Globus pallidus (tissue), 1 donor: Measurements from ENCODE around the gene WWOX.
A peak's percentile ranks its signal among the peaks of the same experiment; 100 is the strongest.

Source experiments
- DNase-seq: peaks from one replicate; pipeline ENCODE4 v3.0.0-alpha.2; 2015; ENCODE audit warnings: low spot score

WWOX gene

GRCh38 chr16:78274771-78275170 is 175.3 kb downstream of the WWOX start:
- DNase-seq, result no peak

DNA sequence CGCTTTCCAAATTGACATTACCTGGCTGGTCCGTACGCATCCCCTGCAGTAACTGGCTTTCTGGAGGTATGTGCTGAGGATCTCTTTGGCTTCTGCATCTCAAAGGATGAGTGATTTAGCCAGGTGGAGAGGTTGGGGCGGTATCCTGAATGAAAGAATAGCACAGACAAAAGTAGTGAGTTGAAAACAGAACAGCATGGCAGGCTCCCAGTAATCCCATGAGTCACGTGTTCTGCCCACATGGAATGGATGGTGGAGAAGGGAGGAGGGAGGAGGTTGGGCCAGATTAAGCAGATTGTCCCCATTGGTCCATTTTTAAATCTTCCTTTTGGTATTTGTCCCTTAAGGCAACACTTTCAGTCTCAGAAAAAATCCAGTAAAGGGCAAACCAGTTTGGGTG is 176.0 kb downstream of the WWOX start:
- no peak for DNase-seq

- DNase-seq, result no peak
These were observed 178.0 kb downstream of the WWOX start for GRCh38 chr16:78277321-78278055.

- no peak for DNase-seq
These were observed 178.6 kb downstream of the WWOX start for GRCh38 chr16:78278056-78278450.

- DNase-seq, result no peak
These were observed 181.7 kb downstream of the WWOX start for GRCh38 chr16:78281115-78281514.

DNA sequence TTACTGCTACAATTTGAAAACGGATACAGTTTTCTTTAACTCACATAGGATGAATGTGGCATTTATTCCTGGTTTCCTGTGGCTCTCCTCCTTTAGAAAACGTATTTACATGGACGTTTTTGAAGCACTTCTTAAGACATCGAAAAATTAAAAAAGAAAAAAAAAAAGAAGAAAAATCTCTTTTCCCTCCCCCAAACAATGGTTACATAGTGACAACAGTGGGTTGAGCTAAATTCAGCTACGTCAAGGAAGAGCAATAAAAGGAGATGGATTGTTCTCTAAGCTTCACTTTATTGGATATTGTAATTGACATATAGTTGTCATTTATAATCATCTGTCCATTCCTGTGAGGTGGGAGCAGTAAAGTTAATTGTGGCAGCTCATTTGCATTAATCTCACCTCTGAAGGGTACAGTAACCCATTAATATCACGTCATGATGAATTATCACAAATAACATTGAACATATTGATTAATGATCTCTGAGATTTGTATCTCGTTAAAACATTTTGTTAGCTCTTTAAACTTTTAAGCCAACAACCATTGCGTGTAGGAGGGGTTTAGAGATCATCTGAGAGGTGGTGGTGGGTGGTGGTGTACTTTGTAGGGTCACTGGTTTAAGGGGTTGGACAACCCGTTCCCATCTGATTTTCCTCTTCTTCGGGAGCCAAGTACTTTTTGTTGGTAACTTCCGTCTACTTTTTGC is 184.2 kb downstream of the WWOX start:
- DNase-seq, result no peak

GRCh38 chr16:78284326-78284725 is 184.9 kb downstream of the WWOX start:
- no peak for DNase-seq

GRCh38 chr16:78284957-78285434 is 185.5 kb downstream of the WWOX start:
- no peak for DNase-seq

GRCh38 chr16:78285437-78285922 is 186.0 kb downstream of the WWOX start:
- no peak for DNase-seq

- no peak for DNase-seq
These were observed 186.6 kb downstream of the WWOX start for GRCh38 chr16:78286065-78286464.

GRCh38 chr16:78288888-78289287 is 189.4 kb downstream of the WWOX start:
- DNase-seq, result peak; percentile 52

DNA sequence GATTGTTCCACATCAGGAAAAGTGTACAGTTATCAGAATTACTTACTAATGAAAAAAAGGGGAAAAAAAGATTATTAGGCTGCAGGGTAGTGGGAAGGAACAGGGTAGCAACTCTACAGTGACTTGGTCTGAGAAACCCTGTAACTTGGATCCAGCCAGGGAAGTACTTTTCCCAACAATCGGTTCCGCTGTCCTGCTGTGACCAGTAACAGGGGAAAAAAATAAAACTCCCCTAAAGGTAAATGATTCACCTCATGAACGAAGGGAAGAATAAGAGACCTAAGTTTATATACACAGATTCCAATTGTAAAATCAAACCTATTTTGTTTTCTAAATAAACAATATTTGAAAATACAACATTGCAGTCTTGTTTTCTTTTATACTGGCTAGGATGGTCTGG is 189.9 kb downstream of the WWOX start:
- no peak for DNase-seq

- no peak for DNase-seq
These were observed 190.4 kb downstream of the WWOX start for GRCh38 chr16:78289844-78290277.

- no peak for DNase-seq
These were observed 190.9 kb downstream of the WWOX start for GRCh38 chr16:78290395-78290794.

DNA sequence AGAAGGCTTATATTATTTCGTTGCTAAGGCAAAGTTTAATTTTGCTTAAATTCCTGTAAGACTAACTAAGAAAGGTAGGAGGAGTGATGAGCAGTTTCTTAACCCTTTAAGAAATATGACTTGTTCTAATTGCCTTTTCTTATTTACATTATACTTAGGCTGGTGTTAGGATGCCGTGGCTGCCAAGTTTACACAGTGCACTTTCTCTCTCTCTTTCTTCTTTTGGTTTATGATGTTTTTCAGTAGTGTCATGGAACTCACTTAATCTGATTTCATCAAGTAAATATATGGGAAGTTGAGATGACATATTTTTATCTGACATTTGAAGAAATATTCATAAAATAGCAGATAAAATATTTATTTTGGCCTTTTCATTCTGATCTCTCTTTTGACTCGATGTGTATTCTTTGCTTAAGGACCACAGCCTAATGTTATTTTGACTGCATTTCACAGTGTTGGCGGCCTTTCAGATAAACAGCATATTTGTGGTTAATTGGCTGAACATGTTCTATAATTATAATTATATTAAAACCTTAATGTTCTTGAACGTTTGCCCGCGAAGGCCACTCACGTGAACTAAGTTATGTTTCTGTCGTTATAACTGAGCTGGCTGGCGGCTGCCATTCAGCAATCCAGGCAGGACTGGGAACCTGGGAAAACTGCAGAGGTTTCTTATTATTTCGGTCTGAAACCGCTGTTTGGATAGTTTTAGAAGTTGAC is 191.6 kb downstream of the WWOX start:
- no peak for DNase-seq

- no peak for DNase-seq
These were observed 192.2 kb downstream of the WWOX start for GRCh38 chr16:78291604-78292003.

- no peak for DNase-seq
These were observed 192.8 kb downstream of the WWOX start for GRCh38 chr16:78292086-78292843.

DNA sequence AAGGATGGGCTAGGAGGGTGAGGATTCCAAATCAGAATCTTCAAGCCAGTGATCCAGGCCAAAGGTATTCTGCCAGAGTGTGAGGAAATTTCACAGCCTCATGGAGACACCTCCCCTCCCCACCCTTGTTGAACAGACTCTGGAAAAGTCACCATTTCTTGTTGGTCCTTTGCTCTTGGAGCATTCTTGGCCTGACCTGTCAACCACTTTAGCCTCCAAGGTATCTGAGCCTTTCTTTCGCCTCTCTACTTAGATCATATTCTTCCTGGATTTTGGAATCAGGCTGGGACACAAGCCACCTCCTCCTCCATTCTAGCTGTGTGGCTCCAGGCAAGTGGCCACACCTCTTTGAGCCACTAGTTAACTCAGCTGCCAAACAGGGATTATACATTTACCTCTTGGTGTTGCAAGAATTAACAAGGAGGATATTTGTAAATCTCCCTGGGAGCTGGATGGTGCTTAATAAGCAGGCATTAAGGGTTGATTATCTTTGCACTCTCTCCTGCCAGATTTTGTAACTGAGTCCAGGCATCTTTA is 193.5 kb downstream of the WWOX start:
- DNase-seq, result no peak

DNA sequence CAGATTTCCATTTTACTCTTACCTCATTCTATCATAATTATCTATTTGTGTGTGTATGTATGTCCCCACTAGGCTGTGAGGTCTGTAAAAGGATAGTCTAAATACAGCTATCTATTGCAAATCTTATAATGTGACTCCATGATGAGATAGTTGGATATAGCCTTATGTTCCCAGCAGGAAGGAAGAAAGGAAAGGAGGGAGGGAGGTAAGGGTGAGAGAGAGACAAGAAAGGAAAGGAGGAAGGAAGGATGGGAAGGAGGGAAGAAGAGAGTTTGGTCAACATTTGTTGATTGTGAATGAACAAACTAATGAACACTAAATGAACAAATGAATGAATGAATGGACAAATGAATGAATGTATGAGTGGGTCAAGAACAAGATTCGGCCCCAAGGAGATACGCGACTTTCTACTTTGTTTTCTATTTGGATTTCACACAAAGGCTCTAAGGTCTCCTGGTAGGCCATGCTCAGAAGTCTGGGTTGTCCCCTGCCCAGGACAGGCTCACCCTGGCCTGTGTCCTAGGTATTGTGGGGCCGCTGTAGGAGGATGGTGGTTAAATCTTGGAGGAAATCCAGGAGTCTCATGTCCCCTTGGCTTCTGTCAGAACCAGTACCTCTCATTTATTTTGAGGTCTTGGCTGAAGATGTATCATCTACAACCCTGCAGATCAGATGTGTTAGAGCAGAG is 195.2 kb downstream of the WWOX start:
- no peak for DNase-seq

DNA sequence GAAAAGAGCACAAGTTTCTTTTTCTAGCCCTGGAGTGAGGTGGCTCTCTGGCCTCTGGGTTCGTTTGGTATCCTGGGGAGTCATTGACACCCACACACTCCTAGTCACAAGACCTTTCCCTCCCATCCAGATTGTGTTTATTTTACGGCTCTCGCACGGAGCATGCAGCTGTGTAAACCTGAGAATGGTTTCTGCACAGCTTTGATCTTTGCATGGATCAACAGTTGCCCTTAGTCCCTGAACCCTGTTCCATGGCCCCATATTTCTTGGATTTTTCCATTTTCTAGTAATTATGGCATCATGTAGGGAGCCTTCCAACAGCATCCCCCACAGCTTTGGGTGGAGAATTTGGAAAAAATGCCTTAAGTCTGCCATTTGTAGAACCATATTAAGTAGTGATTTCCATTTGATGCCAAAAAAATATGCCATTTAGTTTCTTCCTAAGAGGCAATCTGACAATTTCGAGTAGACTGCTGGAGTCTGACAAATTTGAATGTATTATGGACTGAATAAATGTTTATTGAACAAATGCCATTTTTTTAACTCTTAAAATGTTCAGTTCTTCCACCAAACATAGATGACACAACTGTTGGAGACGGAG is 197.7 kb downstream of the WWOX start:
- DNase-seq, result no peak

GRCh38 chr16:78298986-78299385 is 199.5 kb downstream of the WWOX start:
- DNase-seq, result no peak
